HepG2 (cell line): ENCODE data around the gene FZD7. TPM values are rescaled to one million over a fixed set of nuclear protein-coding genes. Genes with fewer than 3 reads are reported as not detected.

Source experiments
- IRF2 ChIP-seq: IDR thresholded peaks from 2 replicates; pipeline ENCODE4 v1.6.1; 2018; ENCODE audit warnings: missing genetic modification reagents, missing compliant biosample characterization
- MZF1 ChIP-seq: sonication (generic); formaldehyde crosslinking; IDR thresholded peaks from 2 replicates; pipeline ENCODE4 v1.8.1; 2023; ENCODE audit warnings: mild to moderate bottlenecking, missing genetic modification reagents, borderline replicate concordance
- NFIB ChIP-seq: sonication (generic); formaldehyde crosslinking; IDR thresholded peaks from 2 replicates; pipeline ENCODE4 v1.9.0; 2021; ENCODE audit warnings: missing genetic modification reagents, mild to moderate bottlenecking, borderline replicate concordance
- PAX8 ChIP-seq: sonication (generic); formaldehyde crosslinking; IDR thresholded peaks from 2 replicates; pipeline ENCODE4 v1.8.0; 2022; ENCODE audit warnings: mild to moderate bottlenecking, missing genetic modification reagents, borderline replicate concordance
- SOX5 ChIP-seq: IDR thresholded peaks from 2 replicates; pipeline ENCODE4 v1.6.1; 2016; ENCODE audit warnings: borderline replicate concordance
- ZNF512 ChIP-seq: sonication (generic); formaldehyde crosslinking; IDR thresholded peaks from 2 replicates; pipeline ENCODE4 v1.4.0; 2020; ENCODE audit warnings: mild to moderate bottlenecking, missing genetic modification reagents
- ZNF549 ChIP-seq: sonication (generic); formaldehyde crosslinking; IDR thresholded peaks from 2 replicates; pipeline ENCODE4 v1.5.0; 2020; ENCODE audit warnings: missing genetic modification reagents
- ZNF615 ChIP-seq: sonication (generic); formaldehyde crosslinking; IDR thresholded peaks from 2 replicates; pipeline ENCODE4 v1.5.0; 2020; ENCODE audit warnings: mild to moderate bottlenecking, missing genetic modification reagents, borderline replicate concordance
- ZNF616 ChIP-seq: sonication (generic); formaldehyde crosslinking; IDR thresholded peaks from 2 replicates; pipeline ENCODE4 v1.5.0; 2020; ENCODE audit warnings: low read depth, mild to moderate bottlenecking, missing genetic modification reagents
- ZNF703 ChIP-seq: sonication (generic); formaldehyde crosslinking; IDR thresholded peaks from 2 replicates; pipeline ENCODE4 v1.5.1; 2020; ENCODE audit warnings: missing genetic modification reagents, mild to moderate bottlenecking, moderate library complexity, borderline replicate concordance
- ZNF75D ChIP-seq: sonication (generic); formaldehyde crosslinking; IDR thresholded peaks from 2 replicates; pipeline ENCODE4 v1.8.1; 2023; ENCODE audit warnings: missing genetic modification reagents, mild to moderate bottlenecking, borderline replicate concordance
- polyA plus RNA-seq, 8 experiments: library from polyadenylated mRNA; depleted of rRNA in 3 of 8; stranded (reverse) in 7 of 8; unstranded in 1 of 8; fragments of >200 nt; fragmentation: Illumina TruSeq in 4 of 8; extraction: Trizol in 4 of 8; gene quantifications; 2 replicates each; pipeline versions ENCODE4 v1.2.1 to v1.2.3, GENCODE V29; 2011 to 2016; ENCODE audit warnings: low read depth in 4 of 8, missing spikeins in 1 of 8, mixed read lengths in 1 of 8; ENCODE audit not compliant: insufficient read depth in 1 of 8
- total RNA-seq, 5 experiments: library from RNA; depleted of rRNA; stranded (reverse); fragments of >200 nt; fragmentation: Illumina TruSeq; extraction: Trizol; gene quantifications; 2 replicates each; pipeline ENCODE4 v1.2.3, GENCODE V29; 2016; ENCODE audit warnings: low read depth in 1 of 5
- TF ChIP-seq, protein P1 (sequence below): sonication (generic); formaldehyde crosslinking; IDR thresholded peaks from 2 replicates; pipeline ENCODE4 v1.8.1; 2022; ENCODE audit warnings: mild to moderate bottlenecking, missing genetic modification reagents
- TF ChIP-seq, protein P2 (sequence below): sonication (generic); formaldehyde crosslinking; IDR thresholded peaks from 2 replicates; pipeline ENCODE4 v1.5.0; 2020; ENCODE audit warnings: missing genetic modification reagents
- TF ChIP-seq, protein P3 (sequence below): sonication (generic); formaldehyde crosslinking; IDR thresholded peaks from 2 replicates; pipeline ENCODE4 v1.4.0; 2020; ENCODE audit warnings: mild to moderate bottlenecking, missing genetic modification reagents
- TF ChIP-seq, protein P4 (sequence below): sonication (generic); formaldehyde crosslinking; IDR thresholded peaks from 2 replicates; pipeline ENCODE4 v1.4.0; 2020; ENCODE audit warnings: missing genetic modification reagents
- TF ChIP-seq, protein P5 (sequence below): sonication (generic); formaldehyde crosslinking; IDR thresholded peaks from 2 replicates; pipeline ENCODE4 v1.4.0; 2020; ENCODE audit warnings: missing genetic modification reagents

FZD7 gene
- total and polyA plus RNA-seq, 2 of the 13 experiments (the other 11 are each of a cell fraction or from before 2014, with no cell fraction given), result 0.13 to 0.38 TPM

- TF ChIP-seq, protein P1, sequence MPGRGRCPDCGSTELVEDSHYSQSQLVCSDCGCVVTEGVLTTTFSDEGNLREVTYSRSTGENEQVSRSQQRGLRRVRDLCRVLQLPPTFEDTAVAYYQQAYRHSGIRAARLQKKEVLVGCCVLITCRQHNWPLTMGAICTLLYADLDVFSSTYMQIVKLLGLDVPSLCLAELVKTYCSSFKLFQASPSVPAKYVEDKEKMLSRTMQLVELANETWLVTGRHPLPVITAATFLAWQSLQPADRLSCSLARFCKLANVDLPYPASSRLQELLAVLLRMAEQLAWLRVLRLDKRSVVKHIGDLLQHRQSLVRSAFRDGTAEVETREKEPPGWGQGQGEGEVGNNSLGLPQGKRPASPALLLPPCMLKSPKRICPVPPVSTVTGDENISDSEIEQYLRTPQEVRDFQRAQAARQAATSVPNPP (CRISPR knock-in tag), result no peak
- TF ChIP-seq ZNF75D (CRISPR knock-in tag) (no peak), ZNF512 (CRISPR knock-in tag) (no peak), NFIB (CRISPR knock-in tag) (no peak), IRF2 (CRISPR knock-in tag) (no peak), MZF1 (no peak), PAX8 (CRISPR knock-in tag) (no peak), ZNF615 (no peak), ZNF703 (no peak), ZNF616 (no peak), ZNF549 (CRISPR knock-in tag) (no peak), SOX5 (no peak)
- TF ChIP-seq, protein P2, sequence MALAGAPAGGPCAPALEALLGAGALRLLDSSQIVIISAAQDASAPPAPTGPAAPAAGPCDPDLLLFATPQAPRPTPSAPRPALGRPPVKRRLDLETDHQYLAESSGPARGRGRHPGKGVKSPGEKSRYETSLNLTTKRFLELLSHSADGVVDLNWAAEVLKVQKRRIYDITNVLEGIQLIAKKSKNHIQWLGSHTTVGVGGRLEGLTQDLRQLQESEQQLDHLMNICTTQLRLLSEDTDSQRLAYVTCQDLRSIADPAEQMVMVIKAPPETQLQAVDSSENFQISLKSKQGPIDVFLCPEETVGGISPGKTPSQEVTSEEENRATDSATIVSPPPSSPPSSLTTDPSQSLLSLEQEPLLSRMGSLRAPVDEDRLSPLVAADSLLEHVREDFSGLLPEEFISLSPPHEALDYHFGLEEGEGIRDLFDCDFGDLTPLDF (CRISPR knock-in tag), result no peak; the same call in 1 of the 2 replicates
- TF ChIP-seq, protein P3, sequence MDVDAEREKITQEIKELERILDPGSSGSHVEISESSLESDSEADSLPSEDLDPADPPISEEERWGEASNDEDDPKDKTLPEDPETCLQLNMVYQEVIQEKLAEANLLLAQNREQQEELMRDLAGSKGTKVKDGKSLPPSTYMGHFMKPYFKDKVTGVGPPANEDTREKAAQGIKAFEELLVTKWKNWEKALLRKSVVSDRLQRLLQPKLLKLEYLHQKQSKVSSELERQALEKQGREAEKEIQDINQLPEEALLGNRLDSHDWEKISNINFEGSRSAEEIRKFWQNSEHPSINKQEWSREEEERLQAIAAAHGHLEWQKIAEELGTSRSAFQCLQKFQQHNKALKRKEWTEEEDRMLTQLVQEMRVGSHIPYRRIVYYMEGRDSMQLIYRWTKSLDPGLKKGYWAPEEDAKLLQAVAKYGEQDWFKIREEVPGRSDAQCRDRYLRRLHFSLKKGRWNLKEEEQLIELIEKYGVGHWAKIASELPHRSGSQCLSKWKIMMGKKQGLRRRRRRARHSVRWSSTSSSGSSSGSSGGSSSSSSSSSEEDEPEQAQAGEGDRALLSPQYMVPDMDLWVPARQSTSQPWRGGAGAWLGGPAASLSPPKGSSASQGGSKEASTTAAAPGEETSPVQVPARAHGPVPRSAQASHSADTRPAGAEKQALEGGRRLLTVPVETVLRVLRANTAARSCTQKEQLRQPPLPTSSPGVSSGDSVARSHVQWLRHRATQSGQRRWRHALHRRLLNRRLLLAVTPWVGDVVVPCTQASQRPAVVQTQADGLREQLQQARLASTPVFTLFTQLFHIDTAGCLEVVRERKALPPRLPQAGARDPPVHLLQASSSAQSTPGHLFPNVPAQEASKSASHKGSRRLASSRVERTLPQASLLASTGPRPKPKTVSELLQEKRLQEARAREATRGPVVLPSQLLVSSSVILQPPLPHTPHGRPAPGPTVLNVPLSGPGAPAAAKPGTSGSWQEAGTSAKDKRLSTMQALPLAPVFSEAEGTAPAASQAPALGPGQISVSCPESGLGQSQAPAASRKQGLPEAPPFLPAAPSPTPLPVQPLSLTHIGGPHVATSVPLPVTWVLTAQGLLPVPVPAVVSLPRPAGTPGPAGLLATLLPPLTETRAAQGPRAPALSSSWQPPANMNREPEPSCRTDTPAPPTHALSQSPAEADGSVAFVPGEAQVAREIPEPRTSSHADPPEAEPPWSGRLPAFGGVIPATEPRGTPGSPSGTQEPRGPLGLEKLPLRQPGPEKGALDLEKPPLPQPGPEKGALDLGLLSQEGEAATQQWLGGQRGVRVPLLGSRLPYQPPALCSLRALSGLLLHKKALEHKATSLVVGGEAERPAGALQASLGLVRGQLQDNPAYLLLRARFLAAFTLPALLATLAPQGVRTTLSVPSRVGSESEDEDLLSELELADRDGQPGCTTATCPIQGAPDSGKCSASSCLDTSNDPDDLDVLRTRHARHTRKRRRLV (CRISPR knock-in tag), result no peak
- TF ChIP-seq, protein P4, sequence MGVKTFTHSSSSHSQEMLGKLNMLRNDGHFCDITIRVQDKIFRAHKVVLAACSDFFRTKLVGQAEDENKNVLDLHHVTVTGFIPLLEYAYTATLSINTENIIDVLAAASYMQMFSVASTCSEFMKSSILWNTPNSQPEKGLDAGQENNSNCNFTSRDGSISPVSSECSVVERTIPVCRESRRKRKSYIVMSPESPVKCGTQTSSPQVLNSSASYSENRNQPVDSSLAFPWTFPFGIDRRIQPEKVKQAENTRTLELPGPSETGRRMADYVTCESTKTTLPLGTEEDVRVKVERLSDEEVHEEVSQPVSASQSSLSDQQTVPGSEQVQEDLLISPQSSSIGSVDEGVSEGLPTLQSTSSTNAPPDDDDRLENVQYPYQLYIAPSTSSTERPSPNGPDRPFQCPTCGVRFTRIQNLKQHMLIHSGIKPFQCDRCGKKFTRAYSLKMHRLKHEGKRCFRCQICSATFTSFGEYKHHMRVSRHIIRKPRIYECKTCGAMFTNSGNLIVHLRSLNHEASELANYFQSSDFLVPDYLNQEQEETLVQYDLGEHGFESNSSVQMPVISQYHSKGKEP (CRISPR knock-in tag), result no peak
- TF ChIP-seq, protein P5, sequence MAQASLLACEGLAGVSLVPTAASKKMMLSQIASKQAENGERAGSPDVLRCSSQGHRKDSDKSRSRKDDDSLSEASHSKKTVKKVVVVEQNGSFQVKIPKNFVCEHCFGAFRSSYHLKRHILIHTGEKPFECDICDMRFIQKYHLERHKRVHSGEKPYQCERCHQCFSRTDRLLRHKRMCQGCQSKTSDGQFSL (CRISPR knock-in tag), result no peak; the same call in 1 of the 2 replicates
These were observed at the start of gene FZD7 (continued) for GRCh38 chr2:202033317-202034248.
